NCI-H1694 treated with DMSO at 0.1 percent for 48 hours (cell line): ENCODE results near the gene NFKBIA.
A peak's percentile ranks its signal among the peaks of the same experiment; 100 is the strongest.
"Not testable (repeated sequence)": the region's sequence is repeated elsewhere in the genome, so short reads cannot be mapped to it uniquely, and the experiment has no call there.

Experiments
- DNase-seq: peaks from one replicate; lab custom pipeline; 2025; lab: John Stamatoyannopoulos, UW

Gene NFKBIA

GRCh38 chr14:35408026-35408425 is 3.5 kb upstream of the NFKBIA start:
- no peak for DNase-seq

- no peak for DNase-seq
These were observed 2.7 kb upstream of the NFKBIA start for GRCh38 chr14:35407306-35407630.

GRCh38 chr14:35406506-35407305 is 2.2 kb upstream of the NFKBIA start:
- DNase-seq = peak; percentile 85

GRCh38 chr14:35406090-35406489 is 1.5 kb upstream of the NFKBIA start:
- DNase-seq = no peak

GRCh38 chr14:35405304-35405996 is 901 bp upstream of the NFKBIA start:
- peak; percentile 71 for DNase-seq

- DNase-seq = peak; percentile 85
These were observed 723 bp downstream of the NFKBIA start for GRCh38 chr14:35403603-35404448.

GRCh38 chr14:35403114-35403602 is 1.4 kb downstream of the NFKBIA start:
- DNase-seq = no peak

GRCh38 chr14:35402323-35403113 is 2.0 kb downstream of the NFKBIA start:
- DNase-seq = no peak

GRCh38 chr14:35401422-35402265 is 2.9 kb downstream of the NFKBIA start:
- DNase-seq = no peak

- no peak for DNase-seq
These were observed 3.7 kb downstream of the NFKBIA start for GRCh38 chr14:35400648-35401421.

- no peak for DNase-seq
These were observed 5.2 kb downstream of the NFKBIA start for GRCh38 chr14:35399083-35399937.

- DNase-seq = no peak
These were observed 6.4 kb downstream of the NFKBIA start for GRCh38 chr14:35398071-35398584.

GRCh38 chr14:35396610-35397009 is 7.9 kb downstream of the NFKBIA start:
- not testable (repeated sequence) for DNase-seq

GRCh38 chr14:35395283-35395682 is 9.3 kb downstream of the NFKBIA start:
- no peak for DNase-seq

- DNase-seq = no peak
These were observed 10.1 kb downstream of the NFKBIA start for GRCh38 chr14:35394326-35395013.

- DNase-seq = no peak
These were observed 10.7 kb downstream of the NFKBIA start for GRCh38 chr14:35393826-35394225.

- no peak for DNase-seq
These were observed 12.4 kb downstream of the NFKBIA start for GRCh38 chr14:35392103-35392502.

GRCh38 chr14:35391388-35391710 is 13.2 kb downstream of the NFKBIA start:
- no peak for DNase-seq
